HG03571 (cell line): Measurements from ENCODE around the gene PCED1B.

Source experiments
- ATAC-seq: cut with Tn5 transposase; IDR thresholded peaks from one replicate; pipeline ENCODE4 v1.9.1; 2021; ENCODE audit not compliant: unreplicated experiment

PCED1B gene

DNA sequence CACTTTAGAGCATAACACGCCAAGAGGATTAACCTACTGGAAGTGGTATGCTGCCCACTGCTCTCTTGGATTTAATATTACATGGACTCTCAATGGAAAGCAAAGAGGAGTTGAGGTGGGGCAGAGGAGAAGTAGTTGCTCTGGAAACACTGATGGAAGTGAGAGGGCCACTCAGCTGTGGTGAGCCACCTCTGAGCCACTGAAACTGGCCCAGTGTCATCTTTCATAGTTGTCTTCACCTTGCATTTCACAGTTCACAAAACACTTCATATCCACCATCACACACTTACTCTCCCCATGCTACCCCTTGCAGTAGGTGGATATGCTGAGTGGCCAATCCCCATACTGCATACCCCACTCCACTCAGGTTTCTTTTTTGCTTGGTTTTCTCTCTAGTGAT, 12.2 kb upstream of the PCED1B start:
- ATAC-seq: no peak

DNA sequence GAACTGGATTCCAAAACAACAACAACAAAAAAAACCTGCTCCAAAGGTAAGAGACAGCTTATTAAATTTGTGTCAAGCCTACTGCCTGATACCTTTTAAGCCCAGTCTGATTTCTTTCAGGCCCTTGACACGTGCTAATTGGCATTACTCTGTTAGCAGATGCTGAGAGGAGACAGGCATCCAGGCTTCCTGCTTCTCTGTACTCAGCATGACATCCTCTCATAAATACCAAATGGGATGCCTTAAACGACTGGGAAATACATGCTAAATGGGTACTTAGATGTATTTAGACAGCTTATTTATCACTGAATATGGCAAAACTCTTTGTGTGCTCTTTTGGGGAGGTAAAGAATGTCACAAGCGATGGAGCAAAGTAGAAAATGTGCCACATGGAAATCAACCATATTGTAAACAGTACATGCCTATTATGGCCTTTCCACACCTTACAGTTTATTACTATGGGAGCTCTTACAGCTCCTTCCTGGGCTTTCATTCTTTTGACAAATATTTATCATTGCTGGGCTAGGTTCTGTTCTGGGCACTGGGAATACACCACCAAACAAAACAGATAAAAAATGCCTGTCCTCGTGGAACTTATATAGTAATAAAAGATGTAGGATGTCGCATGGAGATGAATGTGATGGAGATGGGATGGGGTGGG, 11.5 kb upstream of the PCED1B start:
- no peak for ATAC-seq

DNA sequence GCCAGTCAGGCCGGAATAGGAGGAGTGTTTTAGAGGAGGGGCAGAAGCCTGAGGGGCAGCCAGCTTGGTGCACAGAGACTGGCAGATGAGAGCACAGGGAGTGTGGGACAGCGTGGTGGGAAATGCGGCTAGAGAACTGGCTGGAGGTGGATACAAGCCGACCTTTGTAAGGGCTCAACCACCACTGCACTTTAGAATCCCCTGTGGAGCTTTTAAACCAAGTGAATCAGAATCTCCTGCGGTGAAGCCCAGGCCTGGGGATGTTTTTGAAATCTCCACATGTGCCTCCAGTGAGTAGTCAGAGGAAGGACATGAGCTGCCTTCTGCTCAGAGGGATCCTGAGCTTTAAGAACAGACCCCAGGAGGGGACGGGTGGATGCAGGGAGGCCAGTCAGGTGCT, 10.9 kb upstream of the PCED1B start:
- ATAC-seq: no peak

DNA sequence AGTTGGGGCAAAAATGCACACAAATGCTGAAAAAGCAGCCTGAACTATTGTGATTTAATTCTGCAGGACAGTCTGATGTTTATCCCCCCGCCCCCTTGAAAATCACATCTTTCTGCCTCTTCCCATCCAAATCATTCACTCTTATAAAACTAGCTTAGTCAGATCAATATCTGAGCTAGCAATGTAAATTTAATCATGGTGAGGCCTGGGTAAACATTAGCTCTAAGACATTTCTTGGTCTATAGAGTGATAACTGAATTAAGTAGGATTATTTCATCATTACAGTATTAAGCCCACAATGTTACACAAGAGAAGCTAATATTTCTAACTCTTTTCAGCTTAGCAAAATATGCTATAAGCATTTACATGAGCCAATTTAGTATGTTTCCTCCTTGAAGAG, 9.1 kb upstream of the PCED1B start:
- ATAC-seq: no peak

DNA sequence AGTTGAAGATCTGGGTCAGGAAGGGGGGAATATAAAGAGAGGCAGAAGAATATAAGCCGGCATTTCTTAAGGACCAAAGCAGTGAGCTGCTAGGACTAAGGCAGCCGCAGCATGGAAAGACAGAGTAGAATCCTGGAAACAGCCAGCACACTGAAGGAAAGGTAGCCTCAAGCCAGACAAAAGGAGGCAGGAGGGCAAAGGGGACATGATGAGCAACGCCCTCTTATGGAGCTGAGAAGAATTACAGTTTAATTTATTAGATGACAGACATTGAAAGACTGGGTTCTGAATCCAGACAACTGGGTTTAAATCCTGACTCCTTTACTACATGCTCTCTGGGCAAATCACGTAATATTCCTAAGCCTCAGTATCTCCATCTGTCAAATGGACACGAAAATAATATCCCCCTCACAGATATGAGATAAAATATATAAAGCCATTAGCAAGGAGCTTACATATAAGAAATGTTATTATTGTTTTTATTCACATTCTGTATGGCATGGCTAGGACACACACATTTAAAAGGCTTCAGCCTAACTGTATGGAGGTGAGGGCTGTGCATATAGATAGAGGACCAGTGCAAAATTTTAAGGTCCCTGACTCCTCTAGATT, 8.1 kb upstream of the PCED1B start:
- ATAC-seq: no peak

DNA sequence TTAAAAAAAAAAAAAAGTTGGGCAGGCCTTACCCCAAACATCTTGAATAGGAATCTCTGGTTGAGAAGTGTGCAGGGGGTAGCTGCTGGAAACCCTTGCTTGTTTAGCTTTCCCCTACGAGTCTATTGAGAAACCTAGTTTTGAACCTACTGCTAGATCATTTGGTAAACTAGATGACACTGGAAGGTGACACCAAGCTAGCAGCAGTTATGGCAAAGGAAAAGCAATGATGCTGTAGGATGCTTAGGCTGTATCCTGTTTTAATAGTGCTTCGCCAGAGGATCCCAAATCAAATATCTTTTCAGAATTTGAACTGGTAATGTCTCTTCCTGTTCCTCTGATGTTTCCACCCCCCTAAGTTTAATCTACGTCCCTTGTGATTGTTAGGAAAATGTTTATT, 5.5 kb upstream of the PCED1B start:
- no peak for ATAC-seq

DNA sequence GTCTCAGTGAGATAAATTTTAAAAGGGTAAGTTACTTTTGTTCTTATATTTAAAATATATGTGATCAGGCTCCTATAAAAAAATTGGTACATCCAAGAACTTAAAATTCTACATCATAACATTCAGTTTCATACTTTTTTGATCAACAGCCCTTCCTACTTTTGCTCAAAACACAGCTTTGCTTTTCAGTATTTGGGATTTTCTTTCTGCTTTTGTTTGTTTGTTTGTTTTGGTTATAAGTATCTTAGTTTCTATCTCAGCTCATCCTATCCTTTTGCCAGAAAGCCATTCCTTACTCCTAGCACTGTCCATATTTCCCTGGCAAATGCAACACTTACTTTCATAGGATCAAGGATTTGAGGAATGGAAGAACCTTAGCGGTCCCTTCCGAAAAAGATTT, 4.7 kb upstream of the PCED1B start:
- ATAC-seq: no peak

DNA sequence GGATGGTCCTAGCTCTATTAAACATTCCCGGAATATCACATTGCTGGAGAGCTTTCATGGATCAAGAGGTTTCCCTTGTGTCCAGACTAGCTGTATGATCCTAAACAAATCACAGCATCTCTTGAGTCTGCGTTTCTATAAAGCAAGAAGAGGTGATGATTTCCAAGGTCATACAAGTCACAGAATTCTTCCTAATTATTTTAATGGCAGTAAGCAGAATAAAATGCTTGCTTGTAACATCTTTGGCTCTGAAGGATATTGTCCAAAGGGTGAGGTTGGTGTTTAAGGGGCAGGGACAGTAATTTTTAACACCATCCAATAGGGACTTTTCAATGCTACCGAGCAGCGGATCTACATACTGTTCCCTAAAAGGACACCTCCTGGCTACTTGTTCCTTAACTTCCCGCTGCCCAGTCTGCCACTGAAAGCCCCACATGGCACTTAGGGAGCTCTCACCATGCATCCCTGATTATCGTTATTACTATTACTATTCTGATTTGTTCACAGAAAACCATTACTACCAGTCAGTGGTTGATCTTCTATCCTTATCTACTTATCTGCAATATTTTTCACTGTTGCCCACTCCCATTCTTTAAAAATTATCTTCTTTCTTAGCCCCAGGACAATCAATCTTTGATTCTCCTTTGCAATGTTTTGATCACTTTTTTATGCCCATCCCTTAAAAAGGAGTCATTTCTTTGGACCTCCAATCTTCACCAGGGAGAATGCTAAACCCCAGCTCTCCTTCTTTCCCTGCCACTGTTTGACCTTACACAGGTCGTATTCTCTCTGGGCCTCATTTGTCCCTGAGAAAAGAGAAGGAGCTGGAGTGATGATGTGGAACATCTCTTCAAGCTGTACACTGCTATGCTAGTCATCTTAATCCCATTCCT, 4.0 kb upstream of the PCED1B start:
- no peak for ATAC-seq

DNA sequence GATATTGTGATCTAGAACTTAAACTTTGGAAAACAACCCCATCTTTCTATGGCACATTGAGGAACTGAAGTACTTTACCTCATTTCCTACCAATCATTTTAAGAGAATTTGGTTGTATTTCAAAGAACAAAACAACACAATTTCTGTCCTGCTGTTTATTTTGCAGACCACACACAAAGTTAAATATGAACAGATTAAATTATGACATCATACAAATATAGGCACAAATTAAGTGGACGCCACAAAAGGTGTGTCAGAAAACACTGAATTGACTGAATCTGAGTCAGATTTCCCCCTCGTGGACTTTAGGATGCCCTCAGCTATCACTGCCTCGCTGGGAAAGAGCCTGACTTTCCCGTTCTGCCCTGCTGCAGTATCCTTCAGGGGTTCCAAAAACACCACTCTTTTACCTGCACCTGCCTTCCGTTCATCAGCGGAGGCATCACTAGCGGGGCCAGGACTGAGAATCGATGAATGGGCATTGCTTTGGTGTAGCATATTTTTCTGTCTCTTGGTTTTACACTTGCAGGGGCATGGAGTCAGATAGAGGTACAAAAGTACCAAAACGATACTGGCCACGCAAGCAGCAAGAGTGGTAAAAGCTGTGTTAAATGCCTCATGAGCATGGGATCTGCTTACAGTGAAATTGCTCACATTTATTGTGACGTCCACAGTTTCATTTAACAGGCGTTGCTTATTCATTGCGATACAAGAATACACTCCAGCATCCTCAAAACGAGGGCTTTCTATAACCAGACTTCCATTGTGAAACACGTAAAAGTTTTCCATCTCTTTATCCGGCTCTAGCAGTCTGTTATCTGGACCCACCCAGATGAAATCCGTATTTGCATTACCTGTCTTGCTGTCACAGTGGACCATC, 2.0 kb upstream of the PCED1B start:
- ATAC-seq: no peak

DNA sequence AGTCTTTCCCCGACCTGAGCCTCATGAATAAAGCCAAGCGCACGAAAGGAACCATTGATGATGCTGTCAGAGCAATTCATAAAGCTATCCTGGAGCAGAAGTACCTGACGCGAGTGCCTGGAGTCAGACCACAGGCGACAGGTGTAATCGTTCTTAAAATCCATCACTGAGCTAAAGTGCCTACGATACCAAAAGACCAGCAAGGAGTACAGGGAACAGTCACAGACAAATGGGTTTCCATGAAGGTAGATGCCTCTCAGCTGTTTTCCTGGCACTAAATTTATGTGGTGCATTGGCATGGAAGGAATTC, 1.4 kb upstream of the PCED1B start:
- ATAC-seq: no peak

DNA sequence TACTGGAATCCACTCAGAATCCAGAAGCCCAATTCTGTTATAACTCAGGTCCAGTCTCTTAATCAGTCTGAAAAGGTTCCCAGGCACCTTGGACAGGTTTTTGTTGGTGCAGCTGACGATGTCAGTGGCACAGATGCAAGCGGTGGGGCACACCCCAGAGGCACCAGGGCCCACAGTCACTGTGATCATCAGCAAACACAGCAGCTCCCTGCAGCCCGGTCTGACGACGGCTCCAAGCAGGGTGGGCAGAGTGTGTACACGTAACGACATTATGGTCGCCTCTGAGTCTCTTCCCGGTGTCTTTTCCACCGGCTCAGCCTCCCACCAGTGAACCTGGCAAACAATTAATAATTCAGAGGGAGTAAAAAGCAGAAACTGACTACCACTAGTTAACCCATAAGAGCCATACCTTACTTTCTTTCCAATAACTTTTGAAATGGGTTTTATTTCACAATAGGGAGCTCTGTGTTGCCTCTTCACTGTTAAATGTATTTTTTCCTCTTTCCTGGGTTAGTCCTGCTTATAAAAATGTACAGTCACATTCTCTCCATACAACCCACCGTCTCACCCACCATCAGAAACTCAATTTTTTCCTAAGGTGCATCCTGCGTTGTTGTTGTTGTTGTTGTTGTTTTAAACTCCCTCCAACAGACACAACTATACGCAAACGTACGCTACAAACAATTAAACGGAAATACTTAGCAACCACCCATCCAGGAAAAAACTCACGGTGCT, 521 bp upstream of the PCED1B start:
- no peak for ATAC-seq

DNA sequence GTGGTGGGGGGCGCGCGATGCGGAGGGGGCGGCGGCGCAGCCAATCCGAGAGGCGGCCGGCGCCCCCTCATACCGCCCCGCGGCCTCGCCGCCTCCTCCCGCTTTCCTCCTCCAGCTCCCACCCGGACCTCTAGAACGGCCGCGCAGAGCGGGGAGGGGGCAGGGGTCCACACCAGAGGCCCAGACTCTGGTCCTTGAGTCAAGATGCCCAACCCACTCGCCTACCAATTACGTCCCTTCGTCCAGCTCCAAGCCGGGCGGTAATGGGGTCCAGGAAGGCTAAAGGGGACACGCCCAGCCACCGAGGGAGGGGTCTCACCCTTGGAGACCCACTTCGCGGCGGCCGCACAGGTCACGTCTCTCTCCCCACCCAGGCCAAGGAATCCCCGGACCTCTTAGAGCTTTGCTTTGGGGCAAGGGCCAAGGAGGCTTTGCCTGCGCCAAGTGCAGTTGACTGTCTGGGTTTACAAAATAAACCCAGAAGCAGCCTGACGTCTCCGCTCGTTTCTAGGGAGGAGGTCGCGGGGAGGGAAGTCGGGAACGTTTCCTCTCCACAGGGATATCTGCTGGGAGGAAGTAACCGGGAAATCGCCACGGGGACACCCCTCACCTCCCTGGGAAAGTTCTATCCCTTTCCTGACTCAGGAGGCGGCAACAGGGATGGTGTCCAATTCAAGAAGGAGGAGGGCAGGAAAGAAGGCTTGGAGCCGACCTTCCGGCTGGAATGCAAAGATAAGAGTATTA, 732 bp downstream of the PCED1B start:
- no peak for ATAC-seq

DNA sequence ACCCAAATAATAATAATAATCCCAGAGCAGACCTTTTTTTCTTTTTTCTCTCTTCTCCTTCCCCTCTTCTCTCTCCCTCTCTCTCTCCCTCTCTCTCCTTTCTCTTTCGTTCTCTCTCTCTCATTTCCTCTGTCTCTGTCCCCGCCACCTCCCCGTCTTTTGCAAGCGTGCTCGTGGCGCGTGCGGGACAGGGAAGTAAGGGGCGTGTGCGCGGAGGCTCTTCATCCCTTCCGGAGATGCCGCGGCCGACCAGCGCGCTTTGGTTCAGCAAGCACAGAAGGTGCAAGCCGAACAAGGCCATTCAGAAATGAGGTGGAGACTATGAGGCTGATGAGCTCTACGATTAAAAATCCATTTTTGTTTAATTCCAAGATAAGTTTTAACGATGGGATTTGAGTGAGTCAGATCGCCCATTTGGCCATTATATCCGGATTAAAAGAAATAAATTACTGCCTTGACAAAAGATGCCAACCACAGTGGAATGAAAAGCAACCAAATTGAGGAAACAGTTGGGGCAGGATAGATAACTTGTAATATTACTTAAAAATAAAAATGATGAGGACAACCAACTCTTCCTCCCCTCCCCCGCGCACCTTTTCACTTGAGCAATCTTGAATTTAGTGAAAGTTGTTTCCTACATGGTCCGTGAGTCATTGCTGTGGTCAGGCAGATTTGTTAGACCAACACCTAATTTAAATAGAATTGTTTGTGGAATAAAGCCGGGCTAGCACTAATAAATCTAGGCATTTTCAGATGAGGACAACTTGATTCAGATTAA, 1.5 kb downstream of the PCED1B start:
- no peak for ATAC-seq

DNA sequence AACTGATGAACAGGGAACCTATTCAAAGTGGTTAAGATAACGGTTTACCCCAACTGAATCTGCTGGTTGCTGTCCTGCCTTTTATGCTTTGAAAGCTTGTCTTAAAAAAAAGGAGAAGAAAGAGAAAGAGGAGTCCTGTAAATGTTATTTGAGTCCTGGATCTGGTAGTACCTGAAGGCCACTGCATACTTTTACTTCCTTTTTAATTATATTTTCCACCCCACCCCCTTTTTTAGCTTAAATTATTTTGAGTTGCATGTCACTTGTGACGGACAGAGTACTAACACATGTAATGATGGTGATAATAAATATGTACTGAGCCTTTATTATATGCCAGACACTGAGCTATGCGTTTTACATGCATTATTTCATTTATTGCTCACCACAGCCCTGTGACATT, 2.9 kb downstream of the PCED1B start:
- no peak for ATAC-seq

DNA sequence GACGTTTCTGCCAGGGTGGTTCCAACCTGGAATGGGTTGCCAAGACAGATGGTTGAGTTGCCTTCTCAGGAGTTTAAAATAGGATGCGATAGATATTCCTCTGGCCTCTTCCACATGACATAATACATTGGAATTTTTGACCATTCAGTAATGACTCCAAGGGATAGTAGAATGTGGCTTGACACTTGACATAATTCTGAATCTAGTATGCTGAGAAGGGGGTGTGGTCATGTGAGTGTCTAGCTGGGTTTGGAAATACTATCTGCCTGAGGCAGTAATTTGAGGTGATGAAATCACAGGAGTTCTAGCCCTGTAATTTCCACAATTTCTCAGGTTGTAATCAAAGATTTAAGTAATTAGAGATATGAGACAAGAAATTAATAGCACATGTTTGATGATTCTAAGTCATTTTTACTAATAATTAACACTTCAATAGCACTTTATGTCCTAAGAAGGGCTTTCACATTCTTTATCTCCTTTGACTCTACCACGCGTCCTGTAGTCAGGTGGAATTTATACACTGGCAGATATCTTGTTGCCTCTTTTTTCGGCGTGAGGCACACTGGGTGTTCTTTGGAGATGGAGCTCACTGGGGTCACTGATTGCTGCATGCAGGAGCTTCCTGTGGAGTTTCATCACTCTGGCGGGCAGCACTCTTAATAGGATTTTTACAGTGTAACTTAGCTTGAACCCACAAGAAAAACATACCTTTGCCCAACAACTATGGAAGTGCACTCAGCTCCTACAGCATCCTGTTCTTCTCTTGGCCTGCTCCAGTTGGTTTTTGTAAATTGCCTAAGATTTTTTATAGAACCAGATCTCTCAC, 3.6 kb downstream of the PCED1B start:
- ATAC-seq: no peak

DNA sequence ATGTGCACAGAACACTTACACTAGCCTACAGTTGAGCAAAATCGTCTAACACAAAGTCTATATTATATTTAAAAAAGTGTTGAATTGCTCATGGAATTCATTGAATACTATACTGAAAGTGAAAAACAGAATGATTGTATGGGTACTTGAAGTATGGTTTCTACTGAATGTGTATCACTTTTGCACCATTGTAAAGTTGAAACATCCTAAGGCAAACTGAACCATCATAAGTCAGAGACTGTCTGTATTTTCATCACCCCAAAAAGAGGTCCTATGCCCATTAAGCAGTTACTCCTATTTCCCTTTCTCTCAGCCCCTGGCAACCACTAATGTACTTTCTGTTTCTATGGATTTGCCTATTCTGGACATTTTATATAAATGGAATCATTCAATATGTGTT, 4.8 kb downstream of the PCED1B start:
- no peak for ATAC-seq

DNA sequence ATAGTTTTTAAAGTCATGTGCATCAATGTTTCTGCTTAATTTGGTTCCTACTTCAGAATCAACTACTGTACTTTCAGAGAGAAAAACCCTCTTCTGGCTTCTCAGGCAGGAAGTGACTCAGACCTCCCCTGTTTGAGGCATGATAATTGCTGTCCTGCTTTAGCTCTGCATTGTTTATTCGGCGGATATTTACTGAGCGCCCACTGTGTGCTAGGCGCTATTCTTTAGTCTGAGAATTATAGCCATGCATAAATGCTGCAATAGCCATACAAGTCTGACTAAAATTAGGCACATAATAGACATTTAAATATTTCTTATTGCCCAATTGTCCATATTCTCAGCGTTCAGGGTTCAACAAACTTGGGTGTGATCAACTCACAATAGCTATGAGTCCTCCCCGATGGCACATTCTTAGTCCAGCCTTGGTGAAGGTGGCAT, 6.4 kb downstream of the PCED1B start:
- no peak for ATAC-seq

DNA sequence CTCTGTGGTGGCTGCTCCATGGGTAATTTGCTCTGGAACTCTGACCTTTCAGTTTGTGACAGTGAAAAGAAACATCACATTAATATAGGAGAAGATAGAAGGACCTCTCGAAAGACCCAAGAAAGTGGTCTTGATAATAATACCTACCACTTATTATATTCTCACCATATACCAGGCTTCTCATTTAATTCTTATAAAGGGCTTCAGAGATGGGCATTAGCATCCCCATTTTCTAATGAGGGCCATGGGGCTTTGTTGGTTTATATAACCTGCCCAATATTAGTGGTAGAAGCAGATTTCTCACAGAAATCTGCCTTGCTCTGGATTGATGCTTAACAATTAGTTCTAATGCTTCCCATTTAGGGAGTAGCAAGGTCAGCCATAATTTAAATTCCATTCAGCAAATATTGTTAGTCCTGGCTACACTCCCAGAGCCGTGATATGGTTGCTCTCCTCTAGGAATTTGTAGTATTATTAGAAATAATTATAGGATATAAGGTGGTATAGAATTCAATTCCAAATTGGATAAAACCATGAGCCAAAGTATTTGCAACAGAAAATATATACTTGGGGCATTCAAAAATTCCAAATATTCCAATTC, 7.8 kb downstream of the PCED1B start:
- no peak for ATAC-seq
